ENCODE measurements around the gene SH3TC1.
A peak's percentile ranks its signal among the peaks of the same experiment; 100 is the strongest.

The SH3TC1 gene

DNA sequence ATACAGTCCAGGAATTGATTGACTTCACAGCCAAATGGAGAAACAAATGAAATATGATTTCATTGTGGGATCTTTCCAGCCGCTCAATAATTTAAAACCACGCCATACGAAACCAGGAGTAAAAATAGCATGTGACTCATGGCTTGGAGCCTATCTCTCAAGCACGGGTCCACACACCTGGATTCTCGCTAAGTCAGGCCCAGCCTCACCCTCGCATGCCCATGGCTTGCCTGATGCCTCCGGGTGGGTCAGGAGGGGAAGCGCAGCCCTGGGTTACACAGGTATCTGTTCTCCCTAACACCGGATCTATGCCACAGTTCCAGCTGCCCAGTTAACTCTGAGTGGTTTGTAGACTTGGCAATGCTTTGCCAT is 34.9 kb upstream of the SH3TC1 start:
- no peak for DNase-seq

- DNase-seq: no peak
Measured at GRCh38 chr4:8164687-8165086, 34.4 kb upstream of the SH3TC1 start.

DNA sequence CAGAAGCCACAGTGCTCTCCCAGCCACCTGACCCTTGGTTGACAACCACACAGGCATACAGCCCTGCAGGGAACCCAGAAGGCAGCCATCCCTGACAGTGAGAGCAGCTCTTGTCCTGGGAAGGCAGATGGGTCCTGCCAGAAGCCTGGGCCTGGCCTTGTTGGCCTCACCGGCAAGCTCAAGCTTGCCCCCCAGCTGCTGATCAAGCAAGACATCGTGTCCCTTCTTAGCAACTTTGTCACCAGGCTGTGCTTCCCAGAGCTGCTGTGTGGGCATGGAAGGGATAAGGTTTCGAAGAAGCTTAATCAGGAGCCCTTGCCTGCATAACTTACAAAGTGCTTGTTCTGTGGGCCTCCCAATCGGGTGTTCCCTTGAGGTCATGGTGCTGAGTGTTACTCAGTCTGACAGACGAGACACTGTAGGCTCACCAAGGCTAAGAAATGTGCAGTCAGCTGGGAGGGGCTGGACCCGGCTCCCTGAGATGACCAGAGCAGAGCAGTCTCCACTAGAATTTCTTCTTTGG is 33.7 kb upstream of the SH3TC1 start:
- DNase-seq: no peak

GRCh38 chr4:8167291-8167690 is 31.8 kb upstream of the SH3TC1 start:
- DNase-seq: no peak

DNA sequence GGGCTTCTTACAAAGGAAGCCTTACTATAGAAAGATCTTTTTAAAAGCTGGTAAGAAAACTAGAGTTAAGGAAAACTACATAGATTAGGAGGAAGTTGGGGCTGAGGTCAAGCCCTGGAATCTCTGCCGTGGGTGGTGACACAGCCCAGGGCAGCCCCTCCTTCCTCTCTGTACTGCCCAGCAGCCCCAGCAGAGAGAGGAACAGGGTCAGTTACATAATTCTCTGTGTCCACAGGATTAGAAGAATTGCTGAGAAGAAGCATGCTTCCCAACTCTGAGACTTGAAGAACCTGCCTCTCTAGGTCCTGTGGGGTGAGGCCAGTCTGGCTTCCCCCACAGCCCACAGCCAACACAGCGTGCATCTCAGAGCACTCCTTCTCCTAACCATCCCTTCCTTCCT is 31.3 kb upstream of the SH3TC1 start:
- DNase-seq: peak in 1 of 2 donors; percentile 8

- DNase-seq: no peak
Measured at GRCh38 chr4:8168232-8168631, 30.9 kb upstream of the SH3TC1 start.

- DNase-seq: no peak
Measured at GRCh38 chr4:8168832-8169598, 30.1 kb upstream of the SH3TC1 start.

GRCh38 chr4:8169763-8170162 is 29.3 kb upstream of the SH3TC1 start:
- DNase-seq: no peak

DNA sequence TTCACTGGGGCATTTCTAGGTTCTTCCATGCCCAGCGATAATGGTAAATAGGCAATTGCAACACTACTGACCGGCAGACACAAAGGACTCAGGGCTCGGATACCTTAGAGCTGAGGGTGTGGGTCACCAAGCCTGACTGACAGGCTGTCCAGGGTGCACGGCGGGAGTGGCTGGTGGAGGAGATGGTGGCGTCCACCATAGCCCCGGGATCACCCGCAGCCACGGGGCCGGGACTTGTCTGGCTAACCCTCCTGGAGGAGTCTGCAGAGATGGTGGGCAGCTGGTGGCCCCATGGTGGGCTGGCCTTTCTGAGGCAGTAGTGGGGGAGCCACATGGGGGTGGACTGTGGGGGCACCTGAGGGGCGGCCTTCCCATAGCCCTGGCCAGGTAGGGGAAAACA is 28.7 kb upstream of the SH3TC1 start:
- DNase-seq: no peak

GRCh38 chr4:8171266-8171665 is 27.8 kb upstream of the SH3TC1 start:
- no peak for DNase-seq

DNA sequence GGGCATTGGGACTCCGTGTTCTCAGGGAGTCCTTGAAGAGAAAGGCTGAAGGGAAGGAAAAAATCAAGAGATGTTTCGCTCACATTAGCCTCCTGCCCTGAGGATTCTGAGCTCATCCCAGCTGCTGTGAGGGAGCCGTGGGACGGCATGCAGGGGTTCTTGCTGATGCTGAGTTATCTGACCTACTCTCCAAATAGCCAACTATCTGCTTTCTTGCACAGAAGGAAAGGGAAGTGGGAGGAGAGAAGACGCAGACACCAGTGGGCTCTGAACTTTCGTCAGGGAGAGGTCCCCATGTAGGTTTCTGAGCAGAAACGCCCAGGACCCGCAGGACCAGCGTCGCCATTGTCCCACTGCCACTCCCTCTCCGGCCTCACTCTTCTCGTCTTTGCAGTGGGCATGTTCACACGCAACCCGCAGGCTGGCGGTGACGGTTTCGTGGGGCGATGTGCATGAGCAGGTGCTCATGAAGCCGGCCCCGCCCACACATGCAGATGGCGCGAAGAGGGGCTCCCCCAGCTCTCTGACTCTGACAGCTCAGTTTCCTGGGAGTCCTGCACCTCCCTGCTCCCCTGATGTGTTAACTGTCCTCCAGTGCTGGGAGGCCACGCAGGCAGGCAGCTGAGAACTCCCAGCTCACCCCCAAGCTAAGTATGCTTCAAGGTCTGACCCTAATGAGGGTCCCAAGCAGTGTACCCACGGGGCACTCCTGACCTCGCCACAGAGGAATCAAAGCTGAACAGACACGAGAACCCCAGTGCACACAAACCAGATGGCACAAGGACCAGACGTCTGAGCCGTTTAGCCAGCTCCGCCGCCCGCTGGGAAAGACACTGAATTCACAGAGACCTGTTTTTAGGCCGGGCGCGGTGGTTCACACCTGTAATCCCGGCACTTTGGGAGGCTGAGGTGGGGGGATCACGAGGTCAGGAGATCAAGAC is 26.8 kb upstream of the SH3TC1 start:
- no peak for DNase-seq

- DNase-seq: no peak
Measured at GRCh38 chr4:8173492-8174242, 25.4 kb upstream of the SH3TC1 start.

- no peak for DNase-seq
Measured at GRCh38 chr4:8174970-8175369, 24.1 kb upstream of the SH3TC1 start.

- no peak for DNase-seq
Measured at GRCh38 chr4:8175686-8176085, 23.4 kb upstream of the SH3TC1 start.

GRCh38 chr4:8176547-8177399 is 22.3 kb upstream of the SH3TC1 start:
- peak in 1 of 2 donors; percentile 73 for DNase-seq

DNA sequence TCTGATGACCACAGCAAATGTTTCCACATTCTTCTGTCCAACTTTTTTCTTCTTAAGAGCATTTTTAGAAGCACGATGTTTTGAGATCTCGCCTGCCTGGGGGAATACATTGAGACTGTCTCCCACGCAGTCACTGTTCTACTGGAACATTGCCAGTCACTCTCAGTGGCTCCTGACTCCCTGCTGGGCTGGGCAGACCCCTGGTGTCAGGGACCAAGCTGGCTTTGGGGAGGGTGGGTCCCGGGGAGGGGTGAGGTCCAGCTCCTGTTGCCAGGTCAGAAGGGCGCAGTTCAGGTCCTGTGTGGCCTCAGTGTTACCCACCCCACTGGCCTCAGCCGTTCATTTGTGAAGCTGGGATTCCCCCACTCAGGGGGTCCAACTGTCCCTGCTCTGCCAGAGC is 21.5 kb upstream of the SH3TC1 start:
- peak in 1 of 2 donors; percentile 10 for DNase-seq

DNA sequence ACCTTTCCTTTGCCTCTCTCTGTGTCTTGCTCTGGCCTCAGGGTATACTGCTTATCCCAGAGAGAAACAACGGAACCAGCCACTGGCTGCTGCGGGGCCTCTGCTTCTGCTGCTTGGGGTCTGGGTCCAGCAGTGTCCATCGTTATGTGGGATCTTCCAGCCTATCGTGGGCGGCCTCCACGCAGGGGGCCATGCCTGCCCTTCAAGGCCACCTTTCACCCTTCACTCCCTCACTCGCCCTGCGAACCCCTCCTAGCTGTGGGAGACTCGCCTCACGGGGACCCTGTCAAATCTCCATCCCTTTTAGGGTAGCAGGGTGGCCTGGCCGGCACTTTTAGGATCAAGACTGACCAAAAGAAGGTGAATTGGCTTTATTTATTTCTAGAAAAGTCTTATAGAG is 21.1 kb upstream of the SH3TC1 start:
- no peak for DNase-seq

DNA sequence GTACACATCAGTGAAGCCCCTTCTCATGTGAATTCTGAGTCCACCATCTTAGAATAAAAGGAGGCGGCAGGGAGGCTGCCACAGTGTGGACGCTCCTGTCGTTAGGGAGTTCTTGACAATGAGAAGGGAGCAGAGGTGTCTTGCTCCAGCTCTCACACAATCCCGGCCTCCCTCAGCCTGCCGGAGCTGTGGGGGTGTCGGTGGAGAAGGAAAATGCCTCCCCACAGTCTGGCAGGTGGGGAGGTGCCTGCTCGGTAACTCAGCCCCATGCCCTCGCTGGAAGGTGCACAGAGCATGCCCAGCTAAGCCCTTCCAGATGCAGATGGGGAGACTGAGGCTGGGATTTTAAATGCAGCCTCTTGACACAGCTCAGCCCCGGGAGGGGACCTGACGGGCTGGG is 20.0 kb upstream of the SH3TC1 start:
- DNase-seq: no peak

DNA sequence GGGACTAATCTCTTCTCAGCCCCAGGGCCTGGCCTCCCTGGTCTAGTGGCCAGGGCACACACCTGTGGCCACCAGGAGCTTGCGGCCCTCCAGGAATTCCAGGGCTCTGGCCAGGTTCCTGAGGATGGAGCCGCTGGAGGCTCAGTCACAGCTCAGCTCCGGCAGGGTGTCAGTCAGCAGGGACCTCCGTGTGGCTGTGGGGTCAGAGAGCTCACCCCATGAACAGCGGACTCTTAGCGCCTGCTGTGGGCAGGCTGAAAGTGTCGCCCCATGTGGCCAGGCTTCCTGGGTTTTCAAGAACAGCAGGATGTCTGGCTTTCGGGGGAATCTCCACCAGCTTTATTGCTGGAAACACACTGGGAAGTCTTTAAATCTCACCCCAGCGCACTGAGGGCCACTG is 19.3 kb upstream of the SH3TC1 start:
- DNase-seq: no peak

DNA sequence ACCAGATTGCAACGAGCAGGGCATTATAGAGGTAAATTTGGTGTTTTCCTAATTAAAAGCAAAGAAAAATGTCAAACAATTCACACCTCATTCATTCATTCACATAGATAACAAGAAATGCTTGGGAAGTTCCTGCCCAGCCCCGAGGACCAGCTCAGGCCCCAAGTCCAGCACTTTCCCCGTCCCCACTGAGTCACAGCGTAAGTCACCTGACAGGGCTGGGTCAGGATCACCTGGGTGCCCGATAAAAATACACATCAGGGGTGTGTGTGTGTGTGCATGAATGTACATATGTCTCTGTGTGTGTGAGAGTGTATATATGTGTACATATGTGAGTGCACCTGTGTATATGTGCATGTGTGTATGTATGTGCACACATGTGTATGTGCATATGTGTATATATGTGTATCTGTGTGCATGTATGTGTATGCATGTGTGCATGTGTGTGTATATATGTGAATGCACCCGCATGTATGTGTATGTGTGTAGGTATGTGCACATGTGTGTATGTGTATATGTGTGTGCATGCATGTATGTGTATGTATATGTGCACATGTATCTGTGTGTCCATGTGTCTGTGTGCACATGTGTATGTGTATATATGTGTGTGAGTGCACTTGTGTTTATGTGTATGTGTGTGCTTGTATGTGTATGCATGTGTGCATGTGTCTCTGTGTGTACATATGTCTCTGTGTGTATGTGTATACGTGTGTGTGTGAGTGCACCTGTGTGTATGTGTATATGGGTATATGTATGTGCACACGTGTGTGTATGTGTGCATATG is 18.6 kb upstream of the SH3TC1 start:
- DNase-seq: no peak

DNA sequence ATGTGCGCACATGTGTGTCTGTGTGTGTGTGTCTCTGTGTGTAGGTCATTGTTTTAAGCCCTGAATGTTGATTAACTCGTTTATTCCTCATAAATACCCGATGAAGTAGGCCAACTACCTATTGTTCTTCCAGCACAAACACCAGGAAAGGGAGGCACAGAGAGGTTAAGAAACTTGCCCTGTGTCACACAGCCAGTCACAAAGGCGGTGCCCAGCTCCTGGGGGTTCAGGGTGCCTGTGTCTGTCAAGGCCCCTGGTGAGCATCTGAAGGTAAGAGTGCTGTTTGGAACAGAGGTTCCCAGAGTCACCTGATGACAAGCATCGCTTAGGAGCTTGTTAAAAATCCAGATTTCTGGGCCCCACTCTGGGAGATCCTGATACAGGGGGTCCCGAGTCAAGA is 18.0 kb upstream of the SH3TC1 start:
- DNase-seq: no peak

Measured in bone marrow (tissue), 2 donors.